ENCODE measurements around the gene TSPAN9. TPM values are rescaled to one million over a fixed set of nuclear protein-coding genes. Genes with fewer than 3 reads are reported as not detected.

The TSPAN9 gene
- total RNA-seq, 1 donor from 2014 or later: 15.9 TPM

DNA sequence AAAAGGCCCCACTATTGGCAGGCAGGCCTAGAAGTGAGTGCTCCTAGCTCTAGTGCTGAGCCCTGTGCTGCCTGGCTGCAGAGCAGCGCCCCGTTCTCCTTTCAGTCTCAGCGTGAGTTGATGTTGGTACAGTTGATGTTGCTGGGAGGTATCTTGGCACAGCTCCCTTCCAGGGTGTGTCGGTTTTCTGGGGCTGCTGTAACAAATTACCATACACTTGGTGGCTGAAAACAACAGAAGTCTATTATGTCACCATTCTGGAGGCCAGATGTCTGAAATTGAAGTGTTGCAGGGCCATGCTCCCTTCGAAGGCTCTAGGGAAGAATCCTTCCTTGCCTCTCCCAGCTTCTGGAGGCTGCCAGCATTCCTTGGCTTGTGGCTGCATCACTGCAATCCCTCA is 151.4 kb downstream of the TSPAN9 start:
- peak; percentile 26 for ATAC-seq

DNA sequence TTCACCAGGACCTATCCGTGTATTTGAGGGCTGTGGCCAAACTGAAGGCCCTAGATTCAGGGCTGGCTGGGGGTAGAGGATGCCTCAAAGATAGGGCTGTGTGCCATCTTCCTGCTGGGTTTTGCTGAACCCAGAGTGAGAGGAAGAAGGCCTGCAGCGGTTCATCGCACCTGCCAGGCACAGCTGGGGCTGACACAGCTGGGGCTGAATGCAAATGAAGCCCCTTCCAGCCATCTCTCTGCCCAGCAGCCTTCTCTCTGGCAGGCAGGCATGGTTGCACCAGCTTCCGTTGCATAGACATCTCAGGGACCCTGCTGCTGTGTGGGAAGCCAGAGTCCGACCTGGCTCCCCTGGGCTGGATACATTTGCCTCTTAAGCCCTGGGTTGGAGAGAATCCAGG is 152.4 kb downstream of the TSPAN9 start:
- ATAC-seq: no peak

DNA sequence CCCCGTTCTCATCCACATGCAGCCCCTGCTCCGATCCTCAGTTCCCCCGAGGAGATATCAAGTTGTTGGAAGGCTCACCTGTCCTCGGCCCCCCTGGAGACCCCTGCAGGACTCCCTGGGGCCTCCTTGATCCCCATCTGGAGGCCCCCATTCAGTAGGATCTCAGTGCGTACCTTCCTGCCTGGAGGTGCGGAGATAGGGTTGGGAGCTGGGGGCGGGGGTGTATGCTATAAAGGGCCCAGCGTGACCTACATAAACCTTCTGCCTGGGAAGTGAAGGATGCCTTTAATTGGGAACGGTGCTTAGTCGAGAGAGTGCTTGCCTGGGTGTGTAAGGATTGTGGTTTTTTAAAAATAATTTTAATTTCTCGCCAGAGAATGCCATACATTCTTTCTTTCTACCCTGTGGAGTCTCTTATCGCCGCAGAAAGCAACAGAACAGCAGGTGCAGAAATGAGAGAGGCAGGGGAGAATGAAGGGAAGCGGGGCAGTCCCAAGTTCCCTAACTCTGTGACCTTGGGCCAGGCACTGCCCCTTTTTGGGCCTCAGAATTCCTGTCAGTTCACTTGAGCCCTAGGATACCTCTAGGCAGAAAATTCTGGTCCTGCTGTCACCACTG is 153.7 kb downstream of the TSPAN9 start:
- no peak for ATAC-seq

DNA sequence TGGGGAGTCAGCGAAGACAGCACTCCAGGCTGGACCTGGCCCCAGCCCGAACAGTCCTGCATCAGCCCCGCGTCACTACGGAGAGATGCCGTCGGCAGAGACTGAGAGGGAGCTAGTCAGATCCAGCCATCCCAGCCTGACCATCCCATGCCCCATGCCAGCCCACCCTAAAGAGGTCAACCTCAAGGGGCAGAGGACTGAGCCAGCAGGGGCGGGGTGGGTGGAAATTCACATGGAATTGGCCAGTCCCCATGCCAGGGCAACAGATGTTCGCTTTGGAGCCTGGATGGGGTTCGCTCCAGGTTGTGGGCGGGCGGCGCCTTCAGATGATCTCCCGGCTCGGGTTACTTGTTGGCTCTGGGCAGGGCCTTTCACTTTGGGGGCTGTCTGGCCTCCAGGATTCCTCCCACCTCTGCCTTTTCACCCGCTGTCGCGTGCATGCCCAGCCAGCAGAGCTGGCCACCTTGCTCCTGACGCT is 154.3 kb downstream of the TSPAN9 start:
- no peak for ATAC-seq

- no peak for ATAC-seq
These were observed 156.6 kb downstream of the TSPAN9 start for GRCh38 chr12:3233797-3234196.

- ATAC-seq: peak; percentile 86
These were observed 159.4 kb downstream of the TSPAN9 start for GRCh38 chr12:3236345-3237187.

DNA sequence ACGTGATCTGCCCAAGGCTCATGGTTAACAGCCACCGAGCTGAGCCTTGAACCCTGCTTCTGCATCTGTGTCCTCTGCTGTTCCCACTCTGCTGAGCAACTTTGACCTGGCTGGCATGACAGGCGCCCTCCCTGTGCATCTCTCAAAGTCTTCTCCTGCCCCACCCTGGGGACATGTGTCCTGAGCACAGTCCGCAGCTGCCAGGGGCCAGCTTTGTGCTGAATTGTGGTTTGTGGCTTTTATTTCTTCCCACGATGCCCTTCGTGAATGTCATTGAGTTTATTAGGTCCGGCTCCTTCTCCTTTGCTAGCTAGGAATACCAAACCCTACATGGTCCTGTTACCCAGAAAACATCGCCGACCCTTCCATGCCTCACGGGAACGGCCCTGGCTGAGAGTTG is 161.0 kb downstream of the TSPAN9 start:
- ATAC-seq: no peak

GRCh38 chr12:3241621-3242020 is 164.4 kb downstream of the TSPAN9 start:
- no peak for ATAC-seq

DNA sequence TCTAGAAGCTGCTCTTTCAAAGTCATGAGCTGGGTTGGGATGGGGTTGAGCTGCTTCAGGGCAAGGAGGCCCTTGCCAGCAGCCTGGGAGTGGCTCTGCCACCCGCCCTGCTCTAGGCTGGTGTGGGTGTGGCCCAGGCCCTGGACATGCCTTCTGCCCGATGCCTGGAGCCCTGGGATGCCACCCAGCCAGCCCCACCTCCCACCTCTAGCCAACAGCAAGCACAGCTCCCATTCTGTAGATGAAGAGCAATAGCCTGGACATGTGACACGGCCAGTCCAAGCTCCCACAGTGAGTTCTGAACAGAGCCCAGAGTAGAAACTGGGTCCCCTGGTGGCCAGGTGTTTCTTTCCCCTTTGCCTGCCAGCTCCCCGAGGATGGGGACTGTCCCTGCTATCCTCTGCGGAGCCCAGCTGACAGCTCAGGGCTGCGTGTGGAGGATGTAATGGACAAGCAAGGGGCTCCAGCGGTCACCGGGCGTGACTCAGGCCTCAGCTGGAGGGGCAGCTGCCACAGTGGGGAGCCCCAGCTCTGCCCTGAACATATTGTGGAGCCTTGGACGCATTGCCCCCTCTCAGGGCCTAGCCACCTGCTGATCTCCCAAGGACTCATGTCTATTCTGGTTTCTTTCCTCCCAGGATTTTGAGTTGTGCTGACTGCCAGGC is 165.2 kb downstream of the TSPAN9 start:
- ATAC-seq: peak; percentile 64

- ATAC-seq: no peak
These were observed 166.4 kb downstream of the TSPAN9 start for GRCh38 chr12:3243376-3244084.

DNA sequence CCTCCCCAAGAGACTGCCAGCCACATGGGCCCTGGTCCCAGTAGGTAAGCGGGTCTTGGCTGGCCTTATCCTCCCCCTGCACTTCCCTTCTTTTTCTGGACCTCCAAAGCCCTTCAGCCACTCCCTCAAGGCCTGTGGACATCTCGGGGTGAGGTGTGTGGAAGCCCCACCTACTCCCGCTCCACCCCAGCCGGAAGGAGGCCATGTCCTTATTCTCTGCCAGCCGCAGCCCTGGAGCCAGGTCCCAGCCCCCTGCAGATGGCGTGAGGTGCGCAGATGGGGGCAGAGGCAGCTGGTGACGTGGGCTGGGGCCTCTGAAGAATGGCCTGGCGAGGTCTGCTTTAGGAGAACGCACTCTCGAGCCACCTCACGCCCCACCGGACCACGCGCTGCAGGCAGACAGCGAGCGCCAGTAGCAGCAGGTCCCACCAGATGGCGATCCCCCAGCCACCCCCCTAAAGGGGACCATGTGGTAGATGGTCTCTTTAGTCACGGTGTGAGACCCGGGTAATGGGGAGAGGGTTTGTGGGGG is 167.1 kb downstream of the TSPAN9 start:
- no peak for ATAC-seq

- ATAC-seq: no peak
These were observed 169.1 kb downstream of the TSPAN9 start for GRCh38 chr12:3246253-3246652.

DNA sequence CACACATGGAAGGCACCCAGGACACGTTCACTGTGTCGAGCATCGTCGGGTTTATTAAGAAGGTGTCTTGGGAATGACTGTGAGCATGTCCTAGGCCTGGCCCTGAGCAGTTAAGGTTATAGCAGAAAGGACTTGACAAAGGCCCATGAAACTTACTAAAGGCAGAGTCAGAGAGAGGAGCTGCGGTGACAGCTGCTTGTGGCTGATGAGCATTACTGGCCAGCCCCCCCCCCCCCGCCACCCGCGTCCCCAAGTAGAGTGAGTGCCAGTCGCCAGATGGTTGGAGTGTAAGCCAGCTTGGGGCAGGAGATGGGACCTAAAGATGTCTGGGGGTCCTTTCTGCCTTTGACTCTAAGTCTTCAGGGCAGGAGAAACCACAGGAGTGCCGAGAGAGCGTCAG is 169.9 kb downstream of the TSPAN9 start:
- ATAC-seq: no peak

DNA sequence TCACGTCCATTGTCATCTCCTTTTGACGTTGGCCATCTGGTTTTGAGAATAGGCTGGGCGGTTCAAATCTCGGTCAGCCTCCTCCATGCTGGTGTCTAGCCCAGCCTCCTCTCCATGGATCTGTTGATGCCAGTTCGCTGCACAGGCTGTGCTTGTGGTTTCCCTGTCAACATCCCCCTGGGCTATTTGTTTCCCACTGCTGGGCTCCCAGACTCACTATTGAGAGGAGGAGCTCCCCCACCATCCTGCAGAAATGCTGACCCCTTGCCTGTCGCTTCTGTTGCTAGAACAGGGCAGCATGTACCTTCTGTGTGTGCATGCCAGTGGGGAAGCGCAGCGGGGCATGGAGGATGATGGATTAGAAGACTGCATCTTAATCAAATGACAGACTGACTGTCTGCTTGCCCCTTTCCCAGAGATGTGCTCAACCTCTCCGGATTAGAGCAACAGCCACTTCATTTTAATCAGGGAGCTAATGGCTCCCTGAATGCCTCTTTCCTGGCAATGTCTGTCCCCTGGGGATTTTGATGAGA is 170.5 kb downstream of the TSPAN9 start:
- no peak for ATAC-seq

DNA sequence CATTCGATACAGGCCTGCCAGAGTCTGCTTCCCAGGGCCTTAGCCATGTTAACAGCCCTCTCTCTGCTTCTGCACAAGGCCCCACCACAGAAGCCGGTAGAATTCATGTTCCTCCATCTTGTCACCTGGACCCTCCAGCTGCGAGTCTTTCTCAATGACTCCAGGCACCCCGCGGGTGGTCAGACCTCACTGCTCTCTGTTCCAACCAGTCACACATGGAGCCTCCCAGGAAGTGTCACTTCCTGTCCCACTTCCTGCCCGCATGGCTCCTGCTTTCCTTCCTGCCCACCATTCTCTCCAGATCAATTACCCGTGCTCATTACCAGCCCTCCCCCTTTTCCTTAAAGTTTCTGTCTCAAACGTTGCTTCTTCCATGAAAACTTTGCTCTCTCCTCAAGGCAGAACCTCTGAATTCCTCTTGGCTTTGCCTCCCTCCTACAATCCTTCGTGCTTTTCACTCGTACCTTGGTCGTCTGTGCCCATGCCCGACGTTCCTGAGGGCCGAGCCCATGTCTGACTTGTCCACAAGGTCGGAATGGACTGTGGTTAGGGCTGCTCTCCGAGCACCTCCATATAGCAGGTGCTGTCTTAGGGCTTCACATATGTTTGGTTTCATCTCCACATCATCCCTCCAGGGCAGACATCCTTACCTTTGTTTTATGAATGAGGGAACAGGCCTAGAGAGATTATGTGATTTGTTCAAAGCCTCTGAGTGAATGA is 172.1 kb downstream of the TSPAN9 start:
- no peak for ATAC-seq

DNA sequence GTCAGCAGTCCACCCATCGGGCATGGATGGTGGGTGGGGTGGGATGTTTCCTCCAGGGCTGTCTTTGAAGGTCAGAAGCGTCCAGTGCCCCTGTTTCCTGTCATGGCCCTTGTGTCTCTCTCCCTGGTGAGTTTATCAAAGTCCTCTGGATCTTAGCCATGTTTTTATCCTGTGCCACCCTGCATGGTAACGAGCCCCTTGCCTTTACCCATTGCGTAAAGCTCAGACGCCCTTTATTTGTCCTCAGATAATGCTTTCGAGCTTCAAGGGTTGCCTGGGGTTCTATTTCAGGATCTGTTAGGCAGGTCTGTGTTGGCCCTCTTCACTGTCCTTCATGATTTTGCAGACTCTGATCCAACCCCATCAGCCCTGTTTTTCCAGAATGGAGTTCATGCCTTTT is 172.9 kb downstream of the TSPAN9 start:
- ATAC-seq: no peak

- ATAC-seq: no peak
These were observed 173.4 kb downstream of the TSPAN9 start for GRCh38 chr12:3250576-3250975.

- ATAC-seq: no peak
These were observed 173.9 kb downstream of the TSPAN9 start for GRCh38 chr12:3251067-3251466.

GRCh38 chr12:3251691-3252090 is 174.5 kb downstream of the TSPAN9 start:
- no peak for ATAC-seq

GRCh38 chr12:3252450-3252891 is 175.3 kb downstream of the TSPAN9 start:
- no peak for ATAC-seq

DNA sequence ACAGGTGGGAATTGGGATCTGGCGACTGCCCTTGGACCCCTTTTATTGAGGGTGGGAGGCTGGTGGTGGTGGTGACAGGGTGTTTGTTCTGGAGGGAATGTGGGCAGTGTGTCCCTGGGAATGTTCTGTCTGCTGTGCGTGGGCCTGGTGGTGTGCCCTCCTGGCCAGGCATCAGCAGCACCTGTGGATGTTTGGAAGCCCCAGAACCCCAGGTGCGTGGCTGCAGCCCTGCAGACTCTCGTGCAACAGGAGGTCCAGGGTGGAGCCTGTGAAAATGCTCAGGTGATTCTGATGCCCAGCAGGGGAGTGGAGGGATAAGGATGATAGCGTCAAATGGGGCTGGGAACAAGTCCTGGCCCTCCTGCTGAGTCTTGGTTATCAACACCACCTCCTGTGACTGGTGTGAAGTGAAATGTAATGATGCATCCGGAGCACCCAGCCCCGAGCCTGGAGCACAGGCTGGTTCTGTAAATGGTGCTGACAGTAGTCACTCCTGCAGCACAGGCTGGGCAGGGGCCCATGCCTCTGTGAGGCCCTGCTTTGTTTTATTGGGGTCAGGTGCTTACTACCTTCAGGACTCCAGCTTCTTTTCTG is 176.6 kb downstream of the TSPAN9 start:
- no peak for ATAC-seq

Data from esophagus mucosa (tissue), 1 donor.